CD4-positive, alpha-beta memory T cell (primary cell): Measurements from ENCODE around the gene TOMM5. TPM values are rescaled to one million over a fixed set of nuclear protein-coding genes. Genes with fewer than 3 reads are reported as not detected.
A peak's percentile ranks its signal among the peaks of the same experiment; 100 is the strongest.

ENCODE experiments used
- CTCF ChIA-PET: fragments of 350-600 bp; sonication (Branson Sonifier 250); formaldehyde crosslinking; loops from one replicate; lab custom pipeline; 2021; ENCODE audit warnings: inconsistent platforms; ENCODE audit not compliant: partially characterized antibody; lab: Charles Lee
- POLR2A ChIA-PET: fragments of 350-600 bp; sonication (Branson Sonifier 250); formaldehyde crosslinking; loops from one replicate; lab custom pipeline; 2021; ENCODE audit not compliant: partially characterized antibody; lab: Charles Lee
- DNase-seq, 5 donors: peaks; one replicate each; pipeline versions ENCODE4 v3.0.0 to v3.0.0-alpha.2; 2020 to 2022; ENCODE audit warnings: mixed read lengths in 1 of 5
- H3K27ac ChIP-seq: one replicate; pipeline ENCODE4 v1.7.0; 2013; ENCODE audit warnings: low read depth, low read length
- H3K27me3 ChIP-seq: 2 replicates; pipeline ENCODE4 v1.7.0; 2013; ENCODE audit warnings: mild to moderate bottlenecking, low read length, moderate library complexity; ENCODE audit not compliant: insufficient read depth
- H3K36me3 ChIP-seq: 2 replicates; pipeline ENCODE4 v1.7.0; 2013; ENCODE audit warnings: mild to moderate bottlenecking, low read length, moderate library complexity; ENCODE audit not compliant: insufficient read depth
- H3K4me1 ChIP-seq: 2 replicates; pipeline ENCODE4 v1.7.0; 2013; ENCODE audit warnings: mild to moderate bottlenecking, low read length, moderate library complexity; ENCODE audit not compliant: insufficient read depth
- H3K4me3 ChIP-seq, 2 donors: one replicate each; pipeline ENCODE4 v1.7.0; 2013; ENCODE audit warnings: low read length in 2 of 2, mild to moderate bottlenecking in 1 of 2
- H3K9me3 ChIP-seq, 2 donors: one replicate each; pipeline ENCODE4 v1.7.0; 2013; ENCODE audit warnings: low read length in 2 of 2, control low read depth in 1 of 2; ENCODE audit not compliant: control insufficient read depth in 1 of 2
- H3K27ac Mint-ChIP-seq, 7 donors: one replicate each; pipeline ENCODE4 v1.8.0; 2020 to 2021; ENCODE audit warnings: mixed read lengths in 7 of 7, mild to moderate bottlenecking in 6 of 7, inconsistent platforms in 3 of 7, moderate library complexity in 3 of 7
- H3K27me3 Mint-ChIP-seq, 2 donors: one replicate each; pipeline ENCODE4 v1.8.0; 2020 to 2021; ENCODE audit warnings: mixed read lengths in 2 of 2
- H3K36me3 Mint-ChIP-seq, 2 donors: one replicate each; pipeline ENCODE4 v1.8.0; 2020 to 2021; ENCODE audit warnings: mixed read lengths in 2 of 2, inconsistent platforms in 1 of 2, mild to moderate bottlenecking in 1 of 2
- H3K4me1 Mint-ChIP-seq, 4 donors: one replicate each; pipeline ENCODE4 v1.8.0; 2020 to 2021; ENCODE audit warnings: mixed read lengths in 4 of 4, mild to moderate bottlenecking in 1 of 4
- H3K4me3 Mint-ChIP-seq, 8 donors: one replicate each; pipeline ENCODE4 v1.8.0; 2020 to 2021; ENCODE audit warnings: mixed read lengths in 8 of 8, mild to moderate bottlenecking in 7 of 8, moderate library complexity in 6 of 8, inconsistent platforms in 3 of 8
- H3K9me3 Mint-ChIP-seq, 8 donors: one replicate each; pipeline ENCODE4 v1.8.0; 2020 to 2021; ENCODE audit warnings: mixed read lengths in 8 of 8, mild to moderate bottlenecking in 5 of 8, inconsistent platforms in 3 of 8, moderate library complexity in 1 of 8
- intact Hi-C: fragments of 100-400 bp; cut with micrococcal nuclease; formaldehyde crosslinking; loops from one replicate; pipeline ENCODE4 v1.15.1; 2023
- polyA plus RNA-seq, 2 donors: library from polyadenylated mRNA; unstranded; fragments of 300-500 nt; fragmentation: Illumina TruSeq; gene quantifications; one replicate each; pipeline ENCODE4 v1.2.3, GENCODE V29; 2021
- total RNA-seq, 2 experiments: library from RNA; stranded (reverse); gene quantifications; one replicate each; pipeline ENCODE4 v1.2.3, GENCODE V29; 2021

The TOMM5 gene
- total RNA-seq (10 to 100 TPM; 48.2 to 51.1 TPM), polyA plus RNA-seq (100 to 1,000 TPM; 201 to 226 TPM)

- Histone ChIP-seq H3K27me3 (no peaks in the 10 kb centered on the region), H3K4me3 (peak within 1 kb of the TSS; percentile 92 to 100), H3K27ac (peak within 1 kb of the TSS; percentile 79), H3K9me3 (no peaks in the 10 kb centered on the region), H3K4me1 (peaks cover 39% of the 10 kb centered on the region), H3K36me3 (peaks cover 18% of the 10 kb centered on the region)
- Mint-ChIP-seq H3K4me1 (peaks cover 22 to 50% (median 36%) of the 10 kb centered on the region in 4 donors), H3K36me3 (peaks cover 8 to 25% of the 10 kb centered on the region in 2 donors), H3K9me3 (peaks cover 0 to 5% (median 0%) of the 10 kb centered on the region in 8 donors), H3K27me3 (peaks cover 3 to 10% of the 10 kb centered on the region in 2 donors), H3K4me3 (peak within 1 kb of the TSS; percentile 97 to 100 (median 98)), H3K27ac (peak within 1 kb of the TSS; percentile 96 to 99 (median 98))
- intact Hi-C loops = loop anchor here (1.0 to 5.0 kb wide), 5 partner anchors 64 to 514 kb away; partner anchors contain the start of genes DCAF10, SLC25A51 and ZBTB5
- POLR2A ChIA-PET = interaction anchor here (0.7 to 2.8 kb wide), 18 partner anchors 9 to 512 kb away, joined by 3 to 21 read pairs (median 5); partner anchors contain the start of genes EXOSC3, FBXO10, GRHPR and POLR1E
- CTCF ChIA-PET = interaction anchor here (0.7 to 7.5 kb wide), 14 partner anchors 9 to 651 kb away, joined by 3 to 40 read pairs (median 4); partner anchors contain the start of genes DCAF10, FBXO10, GRHPR and POLR1E
- peak; percentile 90 to 93 (median 92) for DNase-seq
These were observed at the start of gene TOMM5 for GRCh38 chr9:37592108-37592951. Gene TOMM5 (minus strand): TSS chr9:37592597. CDS start chr9:37592532, 65 bp downstream.

- CTCF ChIA-PET = no interaction called here
- H3K9me3 ChIP-seq = no peaks in the 10 kb centered on the region
- no peak for DNase-seq
These were observed 48.9 kb upstream of the TOMM5 start for GRCh38 chr9:37641331-37641730.

GRCh38 chr9:37640246-37640645 lies 47.8 kb upstream of the TOMM5 start:
- H3K27me3 Mint-ChIP-seq = peaks cover 16 to 23% of the 10 kb centered on the region in 2 donors
- H3K36me3 ChIP-seq = no peaks in the 10 kb centered on the region
- H3K4me3 Mint-ChIP-seq = no peak overlapping the region
- H3K4me1 Mint-ChIP-seq = no peaks in the 10 kb centered on the region
- no peak for DNase-seq
- no peaks in the 10 kb centered on the region for H3K9me3 Mint-ChIP-seq
- H3K9me3 ChIP-seq = no peaks in the 10 kb centered on the region
- ChIA-PET CTCF (no interaction called here), POLR2A (no interaction called here)
- H3K4me3 ChIP-seq = no peak overlapping the region
- no peaks in the 10 kb centered on the region for H3K4me1 ChIP-seq
- H3K27ac ChIP-seq = no peak overlapping the region
- H3K27me3 ChIP-seq = no peaks in the 10 kb centered on the region
- H3K27ac Mint-ChIP-seq = no peak overlapping the region
- H3K36me3 Mint-ChIP-seq = no peaks in the 10 kb centered on the region
- intact Hi-C loops = no loop called here

More at GRCh38 chr9:37641331-37641730, 48.9 kb upstream of the TOMM5 start:
- Mint-ChIP-seq H3K4me1 (no peaks in the 10 kb centered on the region), H3K4me3 (no peak overlapping the region), H3K9me3 (no peaks in the 10 kb centered on the region), H3K36me3 (no peaks in the 10 kb centered on the region), H3K27ac (no peak overlapping the region), H3K27me3 (peaks cover 13 to 24% of the 10 kb centered on the region in 2 donors)
- no peak overlapping the region for H3K27ac ChIP-seq
- no peaks in the 10 kb centered on the region for H3K4me1 ChIP-seq
- POLR2A ChIA-PET = no interaction called here
- no peaks in the 10 kb centered on the region for H3K27me3 ChIP-seq
- H3K36me3 ChIP-seq = no peaks in the 10 kb centered on the region
- intact Hi-C loops = no loop called here
- H3K4me3 ChIP-seq = no peak overlapping the region

GRCh38 chr9:37639841-37640240 lies 47.4 kb upstream of the TOMM5 start:
- H3K27me3 ChIP-seq = no peaks in the 10 kb centered on the region
- no peaks in the 10 kb centered on the region for H3K4me1 ChIP-seq
- no peak for DNase-seq
- POLR2A ChIA-PET = no interaction called here
- intact Hi-C loops = no loop called here
- no peak overlapping the region for H3K4me3 ChIP-seq
- Mint-ChIP-seq H3K27ac (no peak overlapping the region), H3K4me1 (no peaks in the 10 kb centered on the region), H3K4me3 (no peak overlapping the region), H3K9me3 (no peaks in the 10 kb centered on the region), H3K36me3 (no peaks in the 10 kb centered on the region), H3K27me3 (peaks cover 14 to 20% of the 10 kb centered on the region in 2 donors)
- CTCF ChIA-PET = no interaction called here
- H3K27ac ChIP-seq = no peak overlapping the region
- H3K36me3 ChIP-seq = no peaks in the 10 kb centered on the region
- no peaks in the 10 kb centered on the region for H3K9me3 ChIP-seq

GRCh38 chr9:37639109-37639762 lies 46.8 kb upstream of the TOMM5 start:
- no peak overlapping the region for H3K4me3 Mint-ChIP-seq
- no peak for DNase-seq
- Histone ChIP-seq H3K9me3 (no peaks in the 10 kb centered on the region), H3K27ac (no peak overlapping the region), H3K4me1 (no peaks in the 10 kb centered on the region), H3K36me3 (no peaks in the 10 kb centered on the region), H3K27me3 (no peaks in the 10 kb centered on the region), H3K4me3 (no peak overlapping the region)
- POLR2A ChIA-PET = no interaction called here
- H3K4me1 Mint-ChIP-seq = no peaks in the 10 kb centered on the region
- no peaks in the 10 kb centered on the region for H3K9me3 Mint-ChIP-seq
- H3K27ac Mint-ChIP-seq = no peak overlapping the region
- peaks cover 10 to 17% of the 10 kb centered on the region in 2 donors for H3K27me3 Mint-ChIP-seq
- no peaks in the 10 kb centered on the region for H3K36me3 Mint-ChIP-seq
- CTCF ChIA-PET = no interaction called here
- intact Hi-C loops = no loop called here

- Histone ChIP-seq H3K9me3 (no peaks in the 10 kb centered on the region), H3K36me3 (no peaks in the 10 kb centered on the region), H3K27me3 (no peaks in the 10 kb centered on the region), H3K4me1 (no peaks in the 10 kb centered on the region), H3K27ac (no peak overlapping the region), H3K4me3 (no peak overlapping the region)
- no peak overlapping the region for H3K4me3 Mint-ChIP-seq
- no peaks in the 10 kb centered on the region for H3K9me3 Mint-ChIP-seq
- ChIA-PET POLR2A (no interaction called here), CTCF (no interaction called here)
- H3K4me1 Mint-ChIP-seq = no peaks in the 10 kb centered on the region
- peaks cover 6 to 11% of the 10 kb centered on the region in 2 donors for H3K27me3 Mint-ChIP-seq
- intact Hi-C loops = no loop called here
- DNase-seq = no peak
- H3K27ac Mint-ChIP-seq = peak overlapping the region in 1 of 7 donors; percentile 55
- H3K36me3 Mint-ChIP-seq = no peaks in the 10 kb centered on the region
These were observed 44.4 kb upstream of the TOMM5 start for GRCh38 chr9:37636511-37637448.
